ENCODE results near the gene VEZT. TPM values are rescaled to one million over a fixed set of nuclear protein-coding genes. Genes with fewer than 3 reads are reported as not detected.

The VEZT gene
- total RNA-seq, 2 experiments from 2014 or later, result 52.0 to 55.6 TPM

GRCh38 chr12:95342008-95342407 lies 124.4 kb downstream of the VEZT start:
- POLR2A ChIA-PET, result no interaction called here
- CTCF ChIA-PET, result no interaction called here

- POLR2A ChIA-PET, result no interaction called here
- CTCF ChIA-PET, result no interaction called here
Measured at GRCh38 chr12:95343461-95344230, 126.0 kb downstream of the VEZT start.

- ChIA-PET CTCF (no interaction called here), POLR2A (no interaction called here)
Measured at GRCh38 chr12:95349291-95349690, 131.7 kb downstream of the VEZT start.

GRCh38 chr12:95351748-95352147 lies 134.1 kb downstream of the VEZT start:
- POLR2A ChIA-PET, result no interaction called here
- CTCF ChIA-PET, result no interaction called here

Other genes starting within 250 kb of the VEZT start
- 100 to 1,000 TPM; 141 to 142 TPM for gene NDUFA12, start 214.1 kb upstream of the VEZT start, total RNA-seq
- 10 to 100 TPM; 21.3 to 22.9 TPM for gene NR2C1, start 144.2 kb upstream of the VEZT start, total RNA-seq
- 1 to 10 TPM in 1 of 2 experiments, under 1 TPM in 1; 0.99 to 1.6 TPM for gene FGD6, start 340 bp upstream of the VEZT start, total RNA-seq